Central memory CD8-positive, alpha-beta T cell (primary cell): ENCODE results near the gene KCNAB2.
A peak's percentile ranks its signal among the peaks of the same experiment; 100 is the strongest.

ENCODE experiments used
- ATAC-seq: fragments of 150-1000 bp; cut with Tn5 transposase; replicated peaks from 2 replicates; pipeline ENCODE4 v1.10.0; 2022; ENCODE audit warnings: mild to moderate bottlenecking, moderate FRiP score, moderate number of reproducible peaks; ENCODE audit not compliant: poor library complexity, severe bottlenecking; ENCODE audit errors: extremely low read depth
- DNase-seq, 2 donors: peaks; one replicate each; pipeline ENCODE4 v3.0.0; 2021; ENCODE audit warnings: low spot score in 2 of 2
- H3K27ac Mint-ChIP-seq: one replicate; pipeline ENCODE4 v1.8.0; 2022; ENCODE audit warnings: low read depth, mild to moderate bottlenecking, moderate library complexity, mixed read lengths
- H3K27me3 Mint-ChIP-seq: one replicate; pipeline ENCODE4 v1.8.0; 2022; ENCODE audit warnings: mixed read lengths
- H3K36me3 Mint-ChIP-seq: one replicate; pipeline ENCODE4 v1.8.0; 2022; ENCODE audit warnings: mild to moderate bottlenecking, moderate library complexity, mixed read lengths; ENCODE audit not compliant: insufficient read depth
- H3K4me1 Mint-ChIP-seq: one replicate; pipeline ENCODE4 v1.8.0; 2022; ENCODE audit warnings: mixed read lengths
- H3K4me3 Mint-ChIP-seq: one replicate; pipeline ENCODE4 v1.8.0; 2022; ENCODE audit warnings: mild to moderate bottlenecking, moderate library complexity, mixed read lengths
- H3K9me3 Mint-ChIP-seq: one replicate; pipeline ENCODE4 v1.8.0; 2022; ENCODE audit warnings: mixed read lengths

KCNAB2 gene

GRCh38 chr1:6040444-6040843 is 5.2 kb upstream of the KCNAB2 start:
- Mint-ChIP-seq H3K36me3 (peaks cover 29% of the 10 kb centered on the region), H3K27ac (no peak overlapping the region), H3K4me1 (peaks cover 38% of the 10 kb centered on the region), H3K9me3 (no peaks in the 10 kb centered on the region), H3K4me3 (no peak overlapping the region), H3K27me3 (no peaks in the 10 kb centered on the region)
- ATAC-seq = no peak
- DNase-seq = no peak

GRCh38 chr1:6040861-6041415 is 4.8 kb upstream of the KCNAB2 start:
- no peak for ATAC-seq
- H3K9me3 Mint-ChIP-seq = no peaks in the 10 kb centered on the region
- peaks cover 24% of the 10 kb centered on the region for H3K36me3 Mint-ChIP-seq
- peaks cover 33% of the 10 kb centered on the region for H3K4me1 Mint-ChIP-seq
- DNase-seq = no peak
- H3K27ac Mint-ChIP-seq = no peak overlapping the region
- H3K4me3 Mint-ChIP-seq = no peak overlapping the region
- no peaks in the 10 kb centered on the region for H3K27me3 Mint-ChIP-seq

- DNase-seq (no peak), ATAC-seq (no peak)
- Mint-ChIP-seq H3K27me3 (no peaks in the 10 kb centered on the region), H3K4me1 (peaks cover 27% of the 10 kb centered on the region), H3K4me3 (no peak overlapping the region), H3K27ac (peak overlapping the region; percentile 77), H3K9me3 (no peaks in the 10 kb centered on the region), H3K36me3 (peaks cover 21% of the 10 kb centered on the region)
Measured at GRCh38 chr1:6041432-6042062, 4.1 kb upstream of the KCNAB2 start.

- no peak overlapping the region for H3K27ac Mint-ChIP-seq
- H3K36me3 Mint-ChIP-seq = peaks cover 17% of the 10 kb centered on the region
- ATAC-seq (no peak), DNase-seq (no peak)
- H3K4me3 Mint-ChIP-seq = no peak overlapping the region
- H3K9me3 Mint-ChIP-seq = no peaks in the 10 kb centered on the region
- peaks cover 23% of the 10 kb centered on the region for H3K4me1 Mint-ChIP-seq
- H3K27me3 Mint-ChIP-seq = no peaks in the 10 kb centered on the region
Measured at GRCh38 chr1:6043561-6043960, 2.1 kb upstream of the KCNAB2 start.

- Mint-ChIP-seq H3K4me3 (no peak overlapping the region), H3K9me3 (no peaks in the 10 kb centered on the region), H3K27ac (peak overlapping the region; percentile 80), H3K36me3 (peaks cover 18% of the 10 kb centered on the region), H3K27me3 (no peaks in the 10 kb centered on the region), H3K4me1 (peaks cover 29% of the 10 kb centered on the region)
- ATAC-seq (no peak), DNase-seq (no peak)
Measured at GRCh38 chr1:6044481-6045109, 1.1 kb upstream of the KCNAB2 start.

- no peak for ATAC-seq
Measured at GRCh38 chr1:6045110-6045502, 582 bp upstream of the KCNAB2 start.

GRCh38 chr1:6046279-6046678 is 591 bp downstream of the KCNAB2 start:
- H3K4me3 Mint-ChIP-seq = no peak overlapping the region
- peaks cover 10% of the 10 kb centered on the region for H3K36me3 Mint-ChIP-seq
- no peak overlapping the region for H3K27ac Mint-ChIP-seq
- H3K9me3 Mint-ChIP-seq = no peaks in the 10 kb centered on the region
- DNase-seq (no peak), ATAC-seq (no peak)
- H3K4me1 Mint-ChIP-seq = peaks cover 34% of the 10 kb centered on the region
- H3K27me3 Mint-ChIP-seq = no peaks in the 10 kb centered on the region

More at GRCh38 chr1:6045110-6045502, 582 bp upstream of the KCNAB2 start:
- no peaks in the 10 kb centered on the region for H3K27me3 Mint-ChIP-seq
- H3K36me3 Mint-ChIP-seq = peaks cover 18% of the 10 kb centered on the region
- peak overlapping the region; percentile 80 for H3K27ac Mint-ChIP-seq
- DNase-seq = no peak
- no peaks in the 10 kb centered on the region for H3K9me3 Mint-ChIP-seq
- no peak overlapping the region for H3K4me3 Mint-ChIP-seq
- peaks cover 29% of the 10 kb centered on the region for H3K4me1 Mint-ChIP-seq

GRCh38 chr1:6048179-6048867 is 2.6 kb downstream of the KCNAB2 start:
- no peaks in the 10 kb centered on the region for H3K9me3 Mint-ChIP-seq
- peaks cover 11% of the 10 kb centered on the region for H3K36me3 Mint-ChIP-seq
- peaks cover 36% of the 10 kb centered on the region for H3K4me1 Mint-ChIP-seq
- H3K4me3 Mint-ChIP-seq = no peak overlapping the region
- no peak for DNase-seq
- H3K27ac Mint-ChIP-seq = peak overlapping the region; percentile 61
- H3K27me3 Mint-ChIP-seq = no peaks in the 10 kb centered on the region
- no peak for ATAC-seq

GRCh38 chr1:6049419-6049818 is 3.7 kb downstream of the KCNAB2 start:
- H3K4me3 Mint-ChIP-seq = no peak overlapping the region
- no peaks in the 10 kb centered on the region for H3K9me3 Mint-ChIP-seq
- H3K27me3 Mint-ChIP-seq = no peaks in the 10 kb centered on the region
- DNase-seq (no peak), ATAC-seq (no peak)
- H3K4me1 Mint-ChIP-seq = peaks cover 35% of the 10 kb centered on the region
- H3K36me3 Mint-ChIP-seq = peaks cover 13% of the 10 kb centered on the region
- peak overlapping the region; percentile 41 for H3K27ac Mint-ChIP-seq

- Mint-ChIP-seq H3K27ac (no peak overlapping the region), H3K27me3 (no peaks in the 10 kb centered on the region), H3K36me3 (peaks cover 15% of the 10 kb centered on the region), H3K4me3 (no peak overlapping the region), H3K9me3 (no peaks in the 10 kb centered on the region), H3K4me1 (peaks cover 39% of the 10 kb centered on the region)
- ATAC-seq (no peak), DNase-seq (no peak)
Measured at GRCh38 chr1:6051423-6051822, 5.7 kb downstream of the KCNAB2 start.

GRCh38 chr1:6052543-6053205 is 7.0 kb downstream of the KCNAB2 start:
- DNase-seq (peak; percentile 14 to 24), ATAC-seq (no peak)
- H3K36me3 Mint-ChIP-seq = peaks cover 15% of the 10 kb centered on the region
- H3K9me3 Mint-ChIP-seq = no peaks in the 10 kb centered on the region
- H3K27me3 Mint-ChIP-seq = no peaks in the 10 kb centered on the region
- H3K27ac Mint-ChIP-seq = no peak overlapping the region
- peaks cover 52% of the 10 kb centered on the region for H3K4me1 Mint-ChIP-seq
- no peak overlapping the region for H3K4me3 Mint-ChIP-seq

- Mint-ChIP-seq H3K4me1 (peaks cover 50% of the 10 kb centered on the region), H3K9me3 (no peaks in the 10 kb centered on the region), H3K36me3 (peaks cover 15% of the 10 kb centered on the region), H3K27me3 (no peaks in the 10 kb centered on the region), H3K27ac (no peak overlapping the region), H3K4me3 (no peak overlapping the region)
- no peak for ATAC-seq
- no peak for DNase-seq
Measured at GRCh38 chr1:6053206-6053546, 7.5 kb downstream of the KCNAB2 start.
